ENCODE results near the gene ALK. TPM values are rescaled to one million over a fixed set of nuclear protein-coding genes. Genes with fewer than 3 reads are reported as not detected.

The ALK gene
- total RNA-seq, 1 experiment from 2014 or later = 14.7 TPM

DNA sequence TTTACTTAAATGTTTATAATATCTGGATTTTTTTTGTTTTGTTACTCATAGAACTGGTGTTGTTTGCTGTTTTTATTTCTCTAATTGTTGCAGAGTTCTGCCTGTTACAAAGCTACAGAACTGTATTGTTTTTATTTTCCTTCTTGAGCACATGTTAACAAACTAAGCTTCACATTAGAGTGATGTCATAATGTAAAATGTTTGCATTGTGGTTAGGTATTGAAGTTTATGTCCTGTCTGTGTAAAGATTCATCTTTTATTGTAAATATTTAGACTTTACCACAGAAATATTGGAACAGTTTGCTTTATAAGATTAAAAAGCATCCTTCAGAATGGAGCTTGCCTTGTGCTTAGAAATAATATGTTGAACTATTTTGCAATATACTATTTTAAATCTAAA is 738.5 kb downstream of the ALK start:
- ChIA-PET CTCF (no interaction called here), POLR2A (ENCODE audit: low non-redundant PET) (no interaction called here)
- Histone ChIP-seq H3K4me3 (ENCODE audit: low read depth, low read length, poor library complexity, severe bottlenecking) (no peak overlapping the region), H3K27me3 (replicated peaks; ENCODE audit: insufficient read depth, low read depth, low read length, poor library complexity) (no peaks in the 10 kb centered on the region), H3K9me3 (ENCODE audit: low read depth, low read length, poor library complexity, severe bottlenecking) (no peaks in the 10 kb centered on the region), H3K36me3 (ENCODE audit: insufficient read depth, low read length, poor library complexity, severe bottlenecking) (no peaks in the 10 kb centered on the region), H3K4me1 (ENCODE audit: insufficient read depth, low read length, poor library complexity, severe bottlenecking) (peaks cover 22% of the 10 kb centered on the region), H3K27ac (ENCODE audit: low read depth, low read length, poor library complexity, severe bottlenecking) (no peak overlapping the region)
- TF ChIP-seq, protein P1, sequence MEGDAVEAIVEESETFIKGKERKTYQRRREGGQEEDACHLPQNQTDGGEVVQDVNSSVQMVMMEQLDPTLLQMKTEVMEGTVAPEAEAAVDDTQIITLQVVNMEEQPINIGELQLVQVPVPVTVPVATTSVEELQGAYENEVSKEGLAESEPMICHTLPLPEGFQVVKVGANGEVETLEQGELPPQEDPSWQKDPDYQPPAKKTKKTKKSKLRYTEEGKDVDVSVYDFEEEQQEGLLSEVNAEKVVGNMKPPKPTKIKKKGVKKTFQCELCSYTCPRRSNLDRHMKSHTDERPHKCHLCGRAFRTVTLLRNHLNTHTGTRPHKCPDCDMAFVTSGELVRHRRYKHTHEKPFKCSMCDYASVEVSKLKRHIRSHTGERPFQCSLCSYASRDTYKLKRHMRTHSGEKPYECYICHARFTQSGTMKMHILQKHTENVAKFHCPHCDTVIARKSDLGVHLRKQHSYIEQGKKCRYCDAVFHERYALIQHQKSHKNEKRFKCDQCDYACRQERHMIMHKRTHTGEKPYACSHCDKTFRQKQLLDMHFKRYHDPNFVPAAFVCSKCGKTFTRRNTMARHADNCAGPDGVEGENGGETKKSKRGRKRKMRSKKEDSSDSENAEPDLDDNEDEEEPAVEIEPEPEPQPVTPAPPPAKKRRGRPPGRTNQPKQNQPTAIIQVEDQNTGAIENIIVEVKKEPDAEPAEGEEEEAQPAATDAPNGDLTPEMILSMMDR (conservative IDR thresholded peaks at IDR 0.05; ENCODE audit: low read depth, low read length) = no peak
- TF ChIP-seq EZH2 (IDR thresholded peaks at IDR 0.05; ENCODE audit: borderline replicate concordance, low read depth, low read length, poor library complexity, severe bottlenecking) = no peak
- no TSS peak for BruUV-seq (replicated peaks)
- intact Hi-C loops (cut with micrococcal nuclease; ENCODE audit: unreplicated experiment) = no loop called here
- no peak for DNase-seq (ENCODE audit: low spot score)

DNA sequence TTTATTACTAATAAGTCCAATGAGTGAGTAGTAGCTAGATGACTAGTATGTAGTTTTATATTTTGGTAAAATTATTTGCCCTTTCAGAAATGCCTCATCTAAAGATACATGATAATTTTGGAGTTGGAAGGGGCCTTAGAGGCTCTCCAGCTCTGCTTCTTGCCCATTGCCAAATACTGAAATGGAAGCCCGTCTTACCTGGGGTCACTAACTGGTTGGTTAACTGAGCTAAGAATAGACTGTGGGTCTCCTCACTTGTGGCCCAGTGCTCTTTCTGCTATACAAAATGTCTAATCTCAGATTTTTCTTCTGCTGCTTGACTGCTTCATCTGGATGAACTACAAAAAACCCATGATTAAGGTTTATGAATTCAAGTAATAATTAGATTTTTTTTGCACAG is 739.1 kb downstream of the ALK start:
- ChIA-PET POLR2A (ENCODE audit: low non-redundant PET) (no interaction called here), CTCF (no interaction called here)
- H3K4me1 ChIP-seq (ENCODE audit: insufficient read depth, low read length, poor library complexity, severe bottlenecking) = peaks cover 20% of the 10 kb centered on the region
- no peaks in the 10 kb centered on the region for H3K27me3 ChIP-seq (replicated peaks; ENCODE audit: insufficient read depth, low read depth, low read length, poor library complexity)
- DNase-seq (ENCODE audit: low spot score) = no peak
- intact Hi-C loops (cut with micrococcal nuclease; ENCODE audit: unreplicated experiment) = no loop called here
- H3K27ac ChIP-seq (ENCODE audit: low read depth, low read length, poor library complexity, severe bottlenecking) = no peak overlapping the region
- no peak for TF ChIP-seq EZH2 (IDR thresholded peaks at IDR 0.05; ENCODE audit: borderline replicate concordance, low read depth, low read length, poor library complexity, severe bottlenecking)
- TF ChIP-seq, protein P1 (conservative IDR thresholded peaks at IDR 0.05; ENCODE audit: low read depth, low read length) = no peak
- H3K9me3 ChIP-seq (ENCODE audit: low read depth, low read length, poor library complexity, severe bottlenecking) = no peaks in the 10 kb centered on the region
- H3K36me3 ChIP-seq (ENCODE audit: insufficient read depth, low read length, poor library complexity, severe bottlenecking) = no peaks in the 10 kb centered on the region
- no TSS peak for BruUV-seq (replicated peaks)
- H3K4me3 ChIP-seq (ENCODE audit: low read depth, low read length, poor library complexity, severe bottlenecking) = no peak overlapping the region

DNA sequence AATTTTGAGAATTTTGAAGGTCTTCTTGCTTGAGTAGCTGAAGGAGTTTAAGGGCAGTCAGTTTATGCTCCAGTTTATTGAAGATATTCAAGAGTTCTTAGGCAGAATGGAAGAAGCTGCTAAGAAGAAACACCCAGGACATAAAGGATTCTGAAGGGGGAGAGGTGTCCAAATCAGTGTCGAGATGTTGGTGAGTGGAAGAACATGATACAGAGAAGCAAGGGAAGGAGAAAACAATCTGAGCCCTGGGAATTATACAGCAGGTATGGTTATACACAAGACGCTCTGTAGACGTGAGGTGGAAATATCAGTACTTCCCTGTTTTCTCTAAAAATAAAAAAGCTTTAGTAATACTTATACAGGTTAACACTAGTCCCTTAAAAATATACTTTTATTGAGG is 746.0 kb downstream of the ALK start:
- ChIA-PET POLR2A (ENCODE audit: low non-redundant PET) (no interaction called here), CTCF (no interaction called here)
- intact Hi-C loops (cut with micrococcal nuclease; ENCODE audit: unreplicated experiment) = no loop called here
- H3K4me3 ChIP-seq (ENCODE audit: low read depth, low read length, poor library complexity, severe bottlenecking) = no peak overlapping the region
- no peak for DNase-seq (ENCODE audit: low spot score)
- no peak for TF ChIP-seq EZH2 (IDR thresholded peaks at IDR 0.05; ENCODE audit: borderline replicate concordance, low read depth, low read length, poor library complexity, severe bottlenecking)
- H3K9me3 ChIP-seq (ENCODE audit: low read depth, low read length, poor library complexity, severe bottlenecking) = no peaks in the 10 kb centered on the region
- BruUV-seq (replicated peaks) = no TSS peak
- no peaks in the 10 kb centered on the region for H3K27me3 ChIP-seq (replicated peaks; ENCODE audit: insufficient read depth, low read depth, low read length, poor library complexity)
- H3K36me3 ChIP-seq (ENCODE audit: insufficient read depth, low read length, poor library complexity, severe bottlenecking) = no peaks in the 10 kb centered on the region
- H3K4me1 ChIP-seq (ENCODE audit: insufficient read depth, low read length, poor library complexity, severe bottlenecking) = peaks cover 9% of the 10 kb centered on the region
- no peak overlapping the region for H3K27ac ChIP-seq (ENCODE audit: low read depth, low read length, poor library complexity, severe bottlenecking)

DNA sequence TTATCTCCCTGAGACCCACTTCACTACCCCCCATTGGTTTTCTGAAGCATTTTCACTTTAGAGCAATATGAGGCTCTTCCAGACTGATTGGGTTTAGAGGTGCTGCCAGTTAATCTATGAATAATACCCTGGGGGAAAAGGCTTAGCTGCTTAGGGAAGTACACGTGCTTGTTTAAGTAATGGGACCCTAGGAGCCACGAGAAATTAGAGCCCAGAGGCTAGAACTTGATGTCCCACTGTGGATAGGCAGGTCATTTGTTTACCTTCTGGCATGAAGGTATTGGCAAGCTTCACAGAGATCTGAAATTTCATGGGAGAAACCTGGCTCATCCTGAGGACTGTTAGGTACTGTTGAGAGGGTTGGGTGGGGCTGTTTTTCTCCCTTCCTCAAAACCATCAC is 746.4 kb downstream of the ALK start:
- CTCF ChIA-PET = no interaction called here
- intact Hi-C loops (cut with micrococcal nuclease; ENCODE audit: unreplicated experiment) = no loop called here
- Histone ChIP-seq H3K4me1 (ENCODE audit: insufficient read depth, low read length, poor library complexity, severe bottlenecking) (peaks cover 9% of the 10 kb centered on the region), H3K27me3 (replicated peaks; ENCODE audit: insufficient read depth, low read depth, low read length, poor library complexity) (no peaks in the 10 kb centered on the region), H3K27ac (ENCODE audit: low read depth, low read length, poor library complexity, severe bottlenecking) (no peak overlapping the region), H3K36me3 (ENCODE audit: insufficient read depth, low read length, poor library complexity, severe bottlenecking) (no peaks in the 10 kb centered on the region), H3K4me3 (ENCODE audit: low read depth, low read length, poor library complexity, severe bottlenecking) (no peak overlapping the region), H3K9me3 (ENCODE audit: low read depth, low read length, poor library complexity, severe bottlenecking) (no peaks in the 10 kb centered on the region)
- BruUV-seq (replicated peaks) = no TSS peak
- DNase-seq (ENCODE audit: low spot score) = peak; percentile 52
- TF ChIP-seq, protein P1 (conservative IDR thresholded peaks at IDR 0.05; ENCODE audit: low read depth, low read length) = no peak
- TF ChIP-seq EZH2 (IDR thresholded peaks at IDR 0.05; ENCODE audit: borderline replicate concordance, low read depth, low read length, poor library complexity, severe bottlenecking) = no peak
- POLR2A ChIA-PET (ENCODE audit: low non-redundant PET) = no interaction called here

Measured in A673 (cell line).